OCI-LY7 (cell line): Measurements from ENCODE around the gene EPHX1. TPM values are rescaled to one million over a fixed set of nuclear protein-coding genes. Genes with fewer than 3 reads are reported as not detected.

ENCODE experiments used
- BruUV-seq: library from RNA; stranded (reverse); fragments of 400-500 nt; replicated peaks from 2 replicates; lab custom pipeline; 2021; lab: Mats Ljungman, UMichigan
- CTCF ChIA-PET: fragments of 300-600 bp; sonication (Branson Sonifier 250); formaldehyde crosslinking; loops from one replicate; lab custom pipeline; 2022; ENCODE audit warnings: antibody characterized with exemption; ENCODE audit not compliant: unreplicated experiment; lab: Charles Lee
- POLR2A ChIA-PET: fragments of 300-600 bp; sonication (Branson Sonifier 250); formaldehyde crosslinking; loops from one replicate; lab custom pipeline; 2022; ENCODE audit warnings: antibody characterized with exemption; lab: Charles Lee
- DNase-seq: peaks from one replicate; pipeline ENCODE4 v3.0.0-alpha.2; 2015; ENCODE audit warnings: low spot score
- H2AFZ ChIP-seq: fragments of 200-600 bp; sonication (generic), shearing (Covaris generic); 2 replicates; pipeline ENCODE4 v1.6.1; 2014; ENCODE audit warnings: mild to moderate bottlenecking, antibody characterized with exemption, low read length, moderate library complexity
- H3K27ac ChIP-seq: fragments of 200-600 bp; sonication (generic); 2 replicates; pipeline ENCODE4 v1.5.1; 2014; ENCODE audit warnings: mixed run types, low read depth, mild to moderate bottlenecking, moderate library complexity, low read length, inconsistent platforms; ENCODE audit not compliant: poor library complexity, severe bottlenecking
- H3K36me3 ChIP-seq: fragments of 200-600 bp; sonication (generic); 2 replicates; pipeline ENCODE4 v1.6.1; 2014; ENCODE audit warnings: mild to moderate bottlenecking, antibody characterized with exemption, low read length, moderate library complexity, mixed read lengths; ENCODE audit not compliant: insufficient read depth
- H3K4me1 ChIP-seq: fragments of 200-600 bp; sonication (generic); 2 replicates; pipeline ENCODE4 v1.5.1; 2014; ENCODE audit warnings: mild to moderate bottlenecking, low read length; ENCODE audit not compliant: insufficient read depth, poor library complexity, severe bottlenecking
- H3K4me2 ChIP-seq: fragments of 200-600 bp; sonication (generic); 2 replicates; pipeline ENCODE4 v1.6.1; 2014; ENCODE audit warnings: mild to moderate bottlenecking, low read length
- H3K4me3 ChIP-seq: fragments of 200-600 bp; sonication (generic); 2 replicates; pipeline ENCODE4 v1.5.1; 2014; ENCODE audit warnings: mild to moderate bottlenecking, low read depth, low read length; ENCODE audit not compliant: poor library complexity, severe bottlenecking
- H3K79me2 ChIP-seq: fragments of 200-600 bp; sonication (generic); 2 replicates; pipeline ENCODE4 v1.6.1; 2016; ENCODE audit warnings: low read depth, mild to moderate bottlenecking, low read length, moderate library complexity, mixed read lengths; ENCODE audit not compliant: insufficient read depth
- H3K9me2 ChIP-seq: fragments of 200-600 bp; sonication (generic); 2 replicates; pipeline ENCODE4 v1.6.1; 2016; ENCODE audit warnings: mild to moderate bottlenecking, low read length, mixed read lengths; ENCODE audit not compliant: insufficient read depth
- H3K9me3 ChIP-seq: fragments of 200-600 bp; sonication (generic); 2 replicates; pipeline ENCODE4 v1.6.1; 2014; ENCODE audit warnings: mild to moderate bottlenecking, mixed run types, low read length, mixed read lengths
- H4K20me1 ChIP-seq: fragments of 200-600 bp; sonication (generic); 2 replicates; pipeline ENCODE4 v1.6.1; 2014; ENCODE audit warnings: mild to moderate bottlenecking, antibody characterized with exemption, low read length, moderate library complexity, mixed read lengths; ENCODE audit not compliant: insufficient read depth
- CTCF ChIP-seq: fragments of 200-600 bp; sonication (generic); conservative IDR thresholded peaks from 2 replicates; pipeline ENCODE4 v1.5.1; 2014; ENCODE audit warnings: mild to moderate bottlenecking, antibody characterized with exemption, low read length, moderate library complexity, mixed read lengths
- EZH2phosphoT487 ChIP-seq: fragments of 200-600 bp; sonication (generic); IDR thresholded peaks from 2 replicates; pipeline ENCODE4 v1.6.1; 2018; ENCODE audit warnings: low read depth, borderline replicate concordance, mild to moderate bottlenecking, mixed run types, antibody characterized with exemption, low read length, moderate library complexity, mixed read lengths
- intact Hi-C: fragments of 100-400 bp; cut with micrococcal nuclease; formaldehyde crosslinking; loops from one replicate; pipeline ENCODE4 v1.10.0; 2022; ENCODE audit not compliant: unreplicated experiment
- total RNA-seq, 2 experiments: library from RNA; depleted of rRNA in 1 of 2; stranded (reverse); fragments of >200 nt in 1 of 2; shearing (Covaris generic) in 1 of 2; gene quantifications; 2 replicates each; pipeline ENCODE4 v1.2.3, GENCODE V29; 2014 to 2022

Gene EPHX1
- total RNA-seq, 2 experiments from 2014 or later: 0.44 to 1.3 TPM

GRCh38 chr1:225847610-225848009 lies 37.7 kb downstream of the EPHX1 start:
- no TSS peak for BruUV-seq
- no peaks in the 10 kb centered on the region for H3K9me2 ChIP-seq
- peak overlapping the region; percentile 88 for H3K4me2 ChIP-seq
- intact Hi-C loops: loop anchor here (1.0 to 5.0 kb wide), 7 partner anchors 33 to 369 kb away; partner anchors contain the start of genes ENAH, PYCR2 and SRP9
- H3K36me3 ChIP-seq: peaks cover 35% of the 10 kb centered on the region
- H3K4me1 ChIP-seq: peaks cover 63% of the 10 kb centered on the region
- no peaks in the 10 kb centered on the region for H3K79me2 ChIP-seq
- POLR2A ChIA-PET: interaction anchor here (0.8 to 1.8 kb wide), 3 partner anchors 10 to 80 kb away, joined by 3 to 4 read pairs (median 3); partner anchors contain the start of gene SRP9
- peak overlapping the region; percentile 97 for H3K27ac ChIP-seq
- CTCF ChIA-PET: interaction anchor here (1.2 kb wide), 2 partner anchors 10 to 369 kb away, joined by 3 to 4 read pairs; no protein-coding TSS in a partner anchor
- H3K9me3 ChIP-seq: peaks cover 9% of the 10 kb centered on the region; the same call in 1 of the 2 replicates
- peak overlapping the region; percentile 52 for H3K4me3 ChIP-seq
- peak overlapping the region; percentile 63; the same call in 1 of the 2 replicates for H2AFZ ChIP-seq
- DNase-seq: no peak
- no peaks in the 10 kb centered on the region for H4K20me1 ChIP-seq
- TF ChIP-seq CTCF (no peak), EZH2phosphoT487 (no peak)

- H2AFZ ChIP-seq: peak overlapping the region; percentile 63
- BruUV-seq: no TSS peak
- peaks cover 39% of the 10 kb centered on the region for H3K36me3 ChIP-seq
- no peaks in the 10 kb centered on the region for H4K20me1 ChIP-seq
- POLR2A ChIA-PET: interaction anchor here (0.8 to 1.8 kb wide), 5 partner anchors 62 to 99 kb away, joined by 3 to 4 read pairs (median 3); partner anchors contain the start of genes LEFTY2 and SRP9
- H3K4me2 ChIP-seq: peak overlapping the region; percentile 88
- H3K9me2 ChIP-seq: no peaks in the 10 kb centered on the region
- no peaks in the 10 kb centered on the region for H3K79me2 ChIP-seq
- peaks cover 64% of the 10 kb centered on the region for H3K4me1 ChIP-seq
- intact Hi-C loops: loop anchor here (1.0 to 5.0 kb wide), 7 partner anchors 33 to 369 kb away; partner anchors contain the start of genes ENAH, PYCR2 and SRP9
- H3K4me3 ChIP-seq: peak overlapping the region; percentile 52
- peak overlapping the region; percentile 97 for H3K27ac ChIP-seq
- TF ChIP-seq EZH2phosphoT487 (no peak), CTCF (0 out of 2 replicates have a peak, but pooled peaks have one; percentile 15)
- H3K9me3 ChIP-seq: peaks cover 9% of the 10 kb centered on the region; the same call in 1 of the 2 replicates
- CTCF ChIA-PET: interaction anchor here (1.2 kb wide), 2 partner anchors 9 to 370 kb away, joined by 3 to 4 read pairs; no protein-coding TSS in a partner anchor
- peak; percentile 93 for DNase-seq
Observed at GRCh38 chr1:225848030-225848955, 38.4 kb downstream of the EPHX1 start.
